Endothelial cell of umbilical vein (primary cell): Measurements from ENCODE around the gene COL4A1. TPM values are rescaled to one million over a fixed set of nuclear protein-coding genes. Genes with fewer than 3 reads are reported as not detected.

Experiments
- BruUV-seq: library from RNA; stranded (reverse); fragments of 400-500 nt; replicated peaks from 2 replicates; lab custom pipeline; 2021; lab: Mats Ljungman, UMichigan
- CTCF ChIA-PET: fragments of 300-600, 350-600 bp; sonication (Branson Sonifier 250); formaldehyde crosslinking; loops from one replicate; lab custom pipeline; 2021; ENCODE audit warnings: antibody characterized with exemption, inconsistent platforms; lab: Charles Lee
- POLR2A ChIA-PET: fragments of 300-600, 350-600 bp; sonication (Branson Sonifier 250); formaldehyde crosslinking; loops from one replicate; lab custom pipeline; 2021; ENCODE audit warnings: antibody characterized with exemption, inconsistent platforms; lab: Charles Lee
- DNase-seq: peaks from one replicate; pipeline ENCODE4 v3.0.0-alpha.2; 2011; ENCODE audit warnings: low read depth, low spot score
- FAIRE-seq: peaks from 2 replicates; lab custom pipeline; 2011; peaks lifted over from hg19 to GRCh38; lab: Jason Lieb, UNC
- H2AFZ ChIP-seq: 2 replicates; pipeline ENCODE4 v1.6.0; 2012; ENCODE audit warnings: low read depth, low read length, control low read depth, inconsistent platforms
- H3K27ac ChIP-seq: 2 replicates; pipeline ENCODE4 v1.5.1; 2011; ENCODE audit warnings: low read depth, mild to moderate bottlenecking, control low read depth, low read length, moderate library complexity; ENCODE audit not compliant: insufficient read depth
- H3K27me3 ChIP-seq, 2 experiments: 2 replicates each; pipeline versions ENCODE4 v1.6.0 to v1.6.1; 2011; ENCODE audit warnings: low read length in 2 of 2, mixed read lengths in 1 of 2; ENCODE audit not compliant: control insufficient read depth in 2 of 2, insufficient read depth in 2 of 2
- H3K36me3 ChIP-seq, 2 experiments: 2 replicates in 1 of 2; 3 replicates in 1 of 2; pipeline ENCODE4 v1.5.1; 2011; ENCODE audit warnings: low read length in 2 of 2, mild to moderate bottlenecking in 1 of 2, moderate library complexity in 1 of 2; ENCODE audit not compliant: control insufficient read depth in 2 of 2, insufficient read depth in 2 of 2; ENCODE audit errors: extremely low read depth in 1 of 2
- H3K4me1 ChIP-seq: 3 replicates; pipeline ENCODE4 v1.5.1; 2011; ENCODE audit warnings: mild to moderate bottlenecking, low read length; ENCODE audit not compliant: control insufficient read depth, insufficient read depth; ENCODE audit errors: extremely low read depth
- H3K4me2 ChIP-seq: 2 replicates; pipeline ENCODE4 v1.6.1; 2011; ENCODE audit warnings: low read length, control low read depth, mixed read lengths; ENCODE audit not compliant: insufficient read depth
- H3K4me3 ChIP-seq, 3 experiments: fragments of 200-600 bp in 1 of 3; sonication (generic), shearing (Covaris generic) in 1 of 3; replicated peaks in 1 of 3; 2 replicates each; pipeline ENCODE4 v1.5.1; 2011 to 2016; ENCODE audit warnings: control low read depth in 3 of 3, low read length in 3 of 3, mild to moderate bottlenecking in 2 of 3, inconsistent platforms in 1 of 3, low read depth in 1 of 3, moderate library complexity in 1 of 3; ENCODE audit not compliant: insufficient read depth in 1 of 3
- H3K79me2 ChIP-seq: 2 replicates; pipeline ENCODE4 v1.6.0; 2012; ENCODE audit warnings: low read length, inconsistent platforms; ENCODE audit not compliant: control insufficient read depth, insufficient read depth
- H3K9ac ChIP-seq: replicated peaks from 2 replicates; pipeline ENCODE3; 2011; ENCODE audit warnings: low read length, control low read depth; ENCODE audit not compliant: insufficient read depth; ENCODE audit errors: extremely low read depth
- H3K9me1 ChIP-seq: replicated peaks from 3 replicates; pipeline ENCODE4 v1.6.0; 2011; ENCODE audit warnings: mild to moderate bottlenecking, low read length; ENCODE audit not compliant: control insufficient read depth, insufficient read depth; ENCODE audit errors: extremely low read depth
- H3K9me3 ChIP-seq: replicated peaks from 2 replicates; pipeline ENCODE4 v1.5.1; 2012; ENCODE audit warnings: low read length, inconsistent platforms; ENCODE audit not compliant: control insufficient read depth, insufficient read depth
- H4K20me1 ChIP-seq: replicated peaks from 2 replicates; pipeline ENCODE3; 2011; ENCODE audit warnings: mild to moderate bottlenecking, low read length; ENCODE audit not compliant: control insufficient read depth, insufficient read depth; ENCODE audit errors: extremely low read depth
- CTCF ChIP-seq, 2 donors: IDR thresholded peaks; 1 replicate in 1 of 2; 2 replicates in 1 of 2; pipeline ENCODE4 v1.5.1; 2011; ENCODE audit warnings: low read length in 2 of 2, mild to moderate bottlenecking in 2 of 2, moderate library complexity in 2 of 2, control low read depth in 1 of 2, inconsistent platforms in 1 of 2, low read depth in 1 of 2; ENCODE audit not compliant: insufficient read depth in 1 of 2; ENCODE audit errors: extremely low read depth in 1 of 2
- EZH2 ChIP-seq: IDR thresholded peaks from 2 replicates; pipeline ENCODE4 v1.6.1; 2012; ENCODE audit warnings: borderline replicate concordance, low read depth, mild to moderate bottlenecking, moderate library complexity, low read length, inconsistent platforms; ENCODE audit not compliant: severe bottlenecking
- FOS ChIP-seq: IDR thresholded peaks from 2 replicates; pipeline ENCODE4 v1.6.1; 2011; ENCODE audit warnings: mild to moderate bottlenecking, low read length, moderate library complexity, borderline replicate concordance; ENCODE audit not compliant: insufficient read depth
- GATA2 ChIP-seq: IDR thresholded peaks from 2 replicates; pipeline ENCODE4 v1.7.0; 2011; ENCODE audit warnings: low read depth, mild to moderate bottlenecking, moderate library complexity, mixed read lengths, low read length; ENCODE audit not compliant: insufficient read length, insufficient read depth
- JUN ChIP-seq: IDR thresholded peaks from 2 replicates; pipeline ENCODE4 v1.6.1; 2011; ENCODE audit warnings: borderline replicate concordance, low read depth; ENCODE audit not compliant: insufficient read length, insufficient read depth
- MAX ChIP-seq: IDR thresholded peaks from 2 replicates; pipeline ENCODE4 v1.6.1; 2011; ENCODE audit not compliant: insufficient read depth, insufficient read length
- MYC ChIP-seq: IDR thresholded peaks from one replicate; pipeline ENCODE4 v1.6.1; 2011; ENCODE audit warnings: mild to moderate bottlenecking, low read depth, low read length
- POLR2A ChIP-seq: IDR thresholded peaks from 2 replicates; pipeline ENCODE4 v1.6.1; 2012; ENCODE audit warnings: low read depth, mild to moderate bottlenecking, control low read depth, low read length
- POLR2AphosphoS5 ChIP-seq: IDR thresholded peaks from 2 replicates; pipeline ENCODE4 v1.6.1; 2012; ENCODE audit warnings: low read depth, mild to moderate bottlenecking, control low read depth, low read length, moderate library complexity; ENCODE audit not compliant: insufficient read depth
- dilution Hi-C: fragments of 300-500 bp; cut with MboI; formaldehyde crosslinking; loops from one replicate; pipeline ENCODE4 v1.15.0; 2019; ENCODE audit warnings: low sequenced_read_pairs; ENCODE audit not compliant: extremely low pct_ligation_motif_present
- intact Hi-C: fragments of 100-400 bp; cut with micrococcal nuclease; formaldehyde crosslinking; loops from one replicate; pipeline ENCODE4 v1.10.0; 2022
- polyA plus RNA-seq, 4 experiments: library from polyadenylated mRNA; depleted of rRNA in 3 of 4; stranded (reverse) in 3 of 4; unstranded in 1 of 4; fragments of >200 nt; gene quantifications; 2 replicates each; pipeline versions ENCODE4 v1.2.1 to v1.2.3, GENCODE V29; 2011 to 2012; ENCODE audit warnings: missing spikeins in 1 of 4
- total RNA-seq: library from RNA; stranded (reverse); gene quantifications from 2 replicates; pipeline ENCODE4 v1.2.3, GENCODE V29; 2021

The COL4A1 gene
- total and polyA plus RNA-seq, 2 donors (not counting 3 experiments of a cell fraction or from before 2014, with no cell fraction given) = 384 to 1,119 TPM

- Histone ChIP-seq H3K9me3 (no peaks in the 10 kb centered on the region), H3K4me2 (no peak overlapping the region), H2AFZ (no peak overlapping the region), H3K4me1 (peaks cover 33% of the 10 kb centered on the region), H3K27ac (no peak overlapping the region), H3K79me2 (peaks cover 49% of the 10 kb centered on the region), H3K36me3 (peaks cover 0 to 3% of the 10 kb centered on the region in 2 experiments), H4K20me1 (peaks cover 4% of the 10 kb centered on the region), H3K27me3 (peaks cover 0 to 2% of the 10 kb centered on the region in 2 experiments), H3K9me1 (no peaks in the 10 kb centered on the region), H3K4me3 (no peak overlapping the region), H3K9ac (no peak overlapping the region)
- BruUV-seq = no TSS peak
- dilution Hi-C loops = no loop called here
- ChIA-PET CTCF (interaction anchor here (1.9 kb wide), 1 partner anchor 26 kb away, joined by 4 read pairs; no protein-coding TSS in a partner anchor), POLR2A (no interaction called here)
- no peak for TF ChIP-seq POLR2AphosphoS5
- no peak for DNase-seq
- FAIRE-seq = no peak
- intact Hi-C loops = loop anchor here (2.0 to 10.0 kb wide), 2 partner anchors 34 to 366 kb away; partner anchors contain the start of gene ING1
Measured at GRCh38 chr13:110349239-110349638, 42.3 kb upstream of the COL4A1 start.

GRCh38 chr13:110348309-110349105, 41.5 kb upstream of the COL4A1 start:
- TF ChIP-seq MYC = no peak
- peak; percentile 29 for TF ChIP-seq FOS
- TF ChIP-seq CTCF (IDR thresholded peaks at IDR 0.05; ENCODE audit: extremely low read depth in 1 of 2, insufficient read depth in 1 of 2, low read depth in 1 of 2, low read length in 2 of 2) = no peak
- no peak for TF ChIP-seq JUN
- TF ChIP-seq EZH2 = no peak
- TF ChIP-seq POLR2A = no peak
- TF ChIP-seq GATA2 = peak; percentile 66
- peak; percentile 74 for TF ChIP-seq POLR2AphosphoS5
- TF ChIP-seq MAX = no peak
- ChIA-PET CTCF (interaction anchor here (0.8 to 2.1 kb wide), 16 partner anchors 10 to 126 kb away, joined by 3 to 12 read pairs (median 4); partner anchors contain the start of genes COL4A1 and COL4A2), POLR2A (interaction anchor here (0.6 to 1.2 kb wide), 2 partner anchors 23 to 29 kb away, joined by 4 to 8 read pairs; no protein-coding TSS in a partner anchor)
- Histone ChIP-seq H4K20me1 (peaks cover 4% of the 10 kb centered on the region), H3K4me3 (no peak overlapping the region), H3K27ac (peak overlapping the region; percentile 61), H3K4me1 (peaks cover 33% of the 10 kb centered on the region), H3K36me3 (peaks cover 0 to 3% of the 10 kb centered on the region in 2 experiments), H3K9ac (peak overlapping the region; percentile 44), H3K79me2 (peaks cover 48% of the 10 kb centered on the region), H2AFZ (no peak overlapping the region), H3K9me1 (no peaks in the 10 kb centered on the region), H3K4me2 (peak overlapping the region; percentile 10), H3K27me3 (peaks cover 0 to 2% of the 10 kb centered on the region in 2 experiments), H3K9me3 (no peaks in the 10 kb centered on the region)
- DNase-seq (peak; percentile 80), FAIRE-seq (peak; percentile 92)
- TSS peak; percentile 76 for BruUV-seq
- dilution Hi-C loops = no loop called here
- intact Hi-C loops = loop anchor here (1.0 to 10.0 kb wide), 6 partner anchors 29 to 366 kb away; partner anchors contain the start of genes COL4A1, COL4A2 and ING1
